Stimulated activated CD4-positive, alpha-beta T cell treated with anti-CD3 and anti-CD28 coated beads, Interleukin-12 subunit alpha, Interleukin-12 subunit beta, amount 100 ng/mL, for 24 hours (primary cell): Measurements from ENCODE around the gene CDH5.
A peak's percentile ranks its signal among the peaks of the same experiment; 100 is the strongest.

Source experiments
- DNase-seq, 2 experiments: peaks; one replicate each; pipeline ENCODE4 v3.0.0-alpha.2; 2020; ENCODE audit warnings: low read depth in 2 of 2

Gene CDH5

DNA sequence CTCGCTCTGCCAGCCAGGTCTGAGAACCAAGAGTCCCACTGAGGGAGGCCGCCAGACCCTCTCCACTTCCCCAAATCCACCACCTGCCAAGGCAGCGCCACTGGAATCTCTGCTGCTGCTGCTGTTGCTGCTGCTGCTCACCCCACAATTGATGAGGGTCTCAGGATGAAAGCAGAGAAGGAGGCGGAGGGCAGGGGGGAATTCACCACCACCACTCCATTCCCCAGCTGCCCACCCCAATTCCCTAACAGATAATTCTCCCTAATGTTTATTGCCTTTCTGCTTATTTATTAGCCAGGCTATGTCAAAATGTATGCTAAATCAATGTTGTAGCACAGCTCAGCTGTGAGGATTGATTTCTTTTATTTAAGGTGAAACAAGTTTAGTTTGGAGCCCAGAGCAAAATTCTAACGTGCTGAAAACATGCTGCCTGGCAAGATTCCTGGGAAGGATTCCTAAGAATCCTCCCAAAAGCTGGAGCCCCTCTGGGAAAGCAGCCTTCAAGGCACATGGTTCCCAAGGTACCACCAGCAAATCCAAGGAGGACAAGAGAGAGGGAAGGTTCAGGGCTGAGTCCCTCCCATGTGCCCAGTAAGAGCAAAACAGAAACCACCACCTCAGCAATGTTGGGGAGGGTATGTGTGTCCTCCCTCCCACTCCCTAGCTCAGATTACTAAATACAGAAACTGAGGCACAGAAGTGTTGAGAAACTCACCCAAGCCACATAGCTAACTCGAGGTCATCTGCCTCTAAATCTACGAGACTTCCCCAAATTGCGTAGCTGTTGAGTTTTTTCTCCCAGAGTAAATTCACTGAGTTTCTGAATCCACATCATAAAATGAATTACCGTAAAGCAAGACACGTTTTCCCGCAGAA is 12.2 kb upstream of the CDH5 start:
- no peak for DNase-seq

DNA sequence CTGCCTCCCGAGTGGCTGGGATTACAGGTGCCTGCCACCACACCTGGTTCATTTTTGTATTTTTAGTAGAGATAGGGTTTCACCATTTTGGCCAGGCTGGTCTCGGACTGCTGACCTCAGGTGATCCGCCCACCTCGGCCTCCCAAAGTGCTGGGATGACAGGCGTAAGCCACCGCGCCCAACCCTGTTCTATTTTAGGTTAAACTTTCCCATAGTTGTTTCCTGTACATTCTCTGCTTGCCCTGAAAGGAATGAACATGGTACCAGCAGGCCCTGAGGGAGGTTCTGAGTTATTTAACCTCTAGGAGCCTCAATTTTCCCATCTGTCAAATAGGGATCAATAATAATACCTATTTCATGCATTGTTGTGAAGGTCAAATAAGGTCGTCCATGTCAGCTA is 11.0 kb upstream of the CDH5 start:
- DNase-seq, result no peak

DNA sequence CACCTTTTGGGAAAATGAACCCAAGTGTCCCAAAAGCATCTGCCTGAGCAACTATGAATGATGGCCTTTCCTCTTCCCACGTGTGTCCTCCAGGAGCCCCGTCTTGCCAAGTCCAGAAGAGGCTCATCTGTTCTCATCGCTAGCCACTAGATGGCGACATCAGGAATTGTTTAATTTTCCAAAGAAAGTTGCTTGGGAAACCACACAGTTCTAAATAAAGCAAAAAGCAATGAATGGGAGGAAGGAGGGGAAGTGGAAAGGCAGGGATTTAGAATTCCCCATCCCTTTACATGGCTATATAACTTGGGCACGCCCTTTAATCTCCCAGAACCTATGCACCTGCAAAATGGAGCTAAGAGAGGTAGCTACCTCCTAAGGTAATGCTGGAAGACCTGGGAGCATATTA is 9.0 kb upstream of the CDH5 start:
- peak in 1 of 2 experiments; percentile 4 for DNase-seq

DNA sequence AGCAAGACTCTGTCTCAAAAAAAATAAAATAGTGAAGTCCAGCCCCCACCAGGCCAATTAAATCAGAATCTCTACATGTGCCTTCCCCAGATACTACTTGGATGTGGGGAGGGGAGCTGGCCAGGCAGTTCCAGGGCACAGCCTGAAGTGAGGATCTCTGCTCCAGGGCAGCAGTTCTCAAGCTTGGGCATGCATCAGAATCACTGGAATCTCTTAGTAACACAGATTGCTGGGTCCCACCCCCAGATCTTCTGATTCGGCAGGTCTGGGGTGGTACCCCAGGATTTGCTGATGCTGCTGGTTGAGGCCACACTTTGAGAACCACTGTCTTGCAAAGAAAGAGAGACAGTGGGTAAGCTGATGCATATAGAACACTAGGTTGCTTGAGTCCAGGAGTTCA is 8.3 kb upstream of the CDH5 start:
- no peak for DNase-seq

DNA sequence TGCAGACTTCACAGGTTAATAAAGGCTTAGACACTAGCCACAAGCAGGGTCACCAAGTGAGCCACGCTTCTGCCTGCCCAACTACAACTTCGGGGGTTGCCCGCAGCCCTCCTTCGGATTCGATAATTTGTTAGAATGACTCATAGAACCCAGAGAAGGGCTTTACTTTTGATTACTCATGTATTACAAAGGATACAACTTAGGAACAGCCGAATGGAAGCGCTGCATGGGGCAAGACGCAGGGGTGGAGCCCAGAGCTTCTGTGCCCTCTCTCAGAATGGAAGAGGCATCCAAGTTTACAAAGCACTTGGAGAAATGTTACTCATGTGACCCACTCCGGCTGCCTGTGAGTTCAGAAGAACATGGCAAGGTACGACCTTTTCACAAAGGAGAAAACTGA is 7.5 kb upstream of the CDH5 start:
- no peak for DNase-seq

DNA sequence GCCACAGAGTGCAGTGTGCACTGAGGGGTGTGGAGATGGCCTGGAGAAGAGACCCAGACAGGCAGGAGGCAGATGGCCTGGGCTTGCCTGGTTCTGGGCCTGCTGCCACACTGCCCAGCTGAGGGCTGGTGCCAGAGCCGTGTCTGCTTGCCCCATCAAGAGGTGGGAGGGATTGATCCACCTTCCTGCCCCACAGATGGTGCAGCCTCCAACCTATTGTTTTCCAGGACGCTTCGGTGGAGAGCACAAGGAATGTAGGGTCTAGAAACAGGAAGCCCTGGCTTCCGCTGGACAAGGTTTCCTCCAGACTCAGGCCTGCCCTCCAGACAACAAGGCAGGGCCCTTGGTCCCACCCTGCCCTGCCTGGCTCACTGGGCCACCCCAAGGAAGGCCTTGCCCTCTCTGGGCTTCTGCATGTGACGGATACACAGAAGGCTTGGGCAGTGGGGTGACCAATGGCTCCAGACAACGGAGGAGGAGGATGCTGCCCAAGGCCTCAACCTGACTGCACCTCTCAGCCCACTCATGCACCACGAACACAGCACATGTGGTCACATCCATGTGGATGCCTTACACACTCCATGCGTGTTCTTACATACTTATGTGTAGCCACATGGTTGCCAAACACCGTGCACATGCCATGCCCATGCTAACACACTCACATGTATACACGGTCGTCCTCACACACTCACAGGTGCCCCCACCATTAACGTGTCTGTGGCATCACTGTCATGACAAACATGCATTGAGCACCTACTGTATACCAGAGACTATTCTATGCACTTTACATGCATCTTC is 6.5 kb upstream of the CDH5 start:
- DNase-seq, result no peak

DNA sequence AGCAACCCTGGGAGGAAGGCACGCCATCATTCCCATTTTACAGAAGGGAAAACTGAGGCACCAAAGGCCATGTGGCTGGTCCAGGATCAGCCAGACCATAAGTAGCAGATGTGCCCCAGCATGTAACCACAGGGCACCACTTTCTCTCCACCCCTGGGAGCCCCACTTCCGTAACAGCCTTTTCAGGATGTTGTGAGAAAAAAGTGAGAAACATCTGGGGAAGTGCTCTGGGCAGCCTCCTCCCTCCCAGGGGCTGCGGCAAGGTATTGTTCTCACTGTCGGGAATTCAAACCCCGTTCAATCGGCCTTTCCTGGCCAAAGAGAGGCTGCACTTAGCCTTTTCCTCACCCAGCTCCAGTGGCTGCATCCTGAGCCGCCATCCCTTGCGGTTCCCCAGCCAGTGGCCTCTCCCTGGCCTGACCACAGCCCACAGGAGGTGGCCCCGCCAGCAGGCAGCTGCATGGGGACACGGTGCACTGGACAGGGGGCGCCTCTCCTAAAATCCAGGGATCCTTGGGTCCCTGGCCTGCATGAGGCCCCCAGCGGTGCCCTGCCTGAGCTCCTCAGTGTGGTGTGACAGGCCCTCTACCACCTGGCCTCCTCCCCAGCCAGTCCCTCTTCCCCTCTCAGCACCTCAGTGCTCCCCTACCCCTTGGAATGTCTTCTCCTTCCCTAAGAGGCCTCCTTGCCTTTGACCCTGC is 5.7 kb upstream of the CDH5 start:
- no peak for DNase-seq

DNA sequence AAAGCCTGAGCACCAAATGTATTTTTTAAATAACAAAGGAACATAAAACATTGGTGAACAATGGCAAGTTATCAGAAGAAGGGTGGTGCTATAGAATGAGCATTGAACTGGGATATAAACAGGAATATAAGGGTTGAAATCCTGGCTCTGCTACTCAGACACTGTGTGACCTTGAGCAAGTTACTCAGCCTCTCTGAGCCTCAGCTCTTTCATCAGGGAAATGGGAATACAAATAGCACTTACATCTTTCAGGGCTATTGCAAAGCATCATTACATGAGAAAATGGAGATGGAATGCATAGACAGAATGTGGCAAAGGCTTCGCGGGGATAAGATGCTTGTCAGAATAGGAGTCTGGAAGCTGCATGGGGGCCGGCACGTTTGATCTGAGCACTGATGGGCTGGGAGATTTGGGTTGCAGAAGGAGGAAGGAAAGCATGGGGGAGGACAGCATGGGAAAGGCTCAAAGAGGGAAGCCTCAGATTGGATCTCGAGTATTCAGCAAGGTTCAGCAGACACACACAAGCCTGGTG is 4.8 kb upstream of the CDH5 start:
- no peak for DNase-seq

DNA sequence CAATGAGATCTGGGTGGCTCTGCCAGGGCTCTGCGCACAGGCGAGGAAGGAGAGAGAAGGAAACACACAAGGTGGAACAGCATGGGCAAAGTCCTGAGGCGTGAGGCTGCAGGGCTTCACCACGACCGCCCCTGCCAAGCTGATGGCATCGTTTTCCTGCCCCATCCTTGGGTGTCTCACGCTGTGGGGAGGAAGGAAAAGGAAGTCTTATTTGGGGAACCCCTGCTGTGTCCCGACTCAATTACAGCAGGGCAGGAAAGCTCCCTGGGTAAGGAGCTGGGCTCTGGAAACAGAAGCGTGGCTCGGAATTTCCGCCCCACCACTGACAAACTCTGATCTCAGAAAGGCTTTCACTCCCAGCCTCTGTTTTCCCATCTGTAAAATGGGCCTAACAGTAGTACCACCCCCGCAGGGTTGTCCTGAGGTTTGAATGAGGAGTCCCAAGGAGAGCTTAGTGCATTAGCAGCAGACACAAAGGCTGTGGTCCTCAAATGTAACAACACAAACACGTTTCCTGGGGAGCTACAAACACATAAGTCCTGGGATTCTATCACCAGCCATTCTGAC is 3.2 kb upstream of the CDH5 start:
- DNase-seq, result no peak

DNA sequence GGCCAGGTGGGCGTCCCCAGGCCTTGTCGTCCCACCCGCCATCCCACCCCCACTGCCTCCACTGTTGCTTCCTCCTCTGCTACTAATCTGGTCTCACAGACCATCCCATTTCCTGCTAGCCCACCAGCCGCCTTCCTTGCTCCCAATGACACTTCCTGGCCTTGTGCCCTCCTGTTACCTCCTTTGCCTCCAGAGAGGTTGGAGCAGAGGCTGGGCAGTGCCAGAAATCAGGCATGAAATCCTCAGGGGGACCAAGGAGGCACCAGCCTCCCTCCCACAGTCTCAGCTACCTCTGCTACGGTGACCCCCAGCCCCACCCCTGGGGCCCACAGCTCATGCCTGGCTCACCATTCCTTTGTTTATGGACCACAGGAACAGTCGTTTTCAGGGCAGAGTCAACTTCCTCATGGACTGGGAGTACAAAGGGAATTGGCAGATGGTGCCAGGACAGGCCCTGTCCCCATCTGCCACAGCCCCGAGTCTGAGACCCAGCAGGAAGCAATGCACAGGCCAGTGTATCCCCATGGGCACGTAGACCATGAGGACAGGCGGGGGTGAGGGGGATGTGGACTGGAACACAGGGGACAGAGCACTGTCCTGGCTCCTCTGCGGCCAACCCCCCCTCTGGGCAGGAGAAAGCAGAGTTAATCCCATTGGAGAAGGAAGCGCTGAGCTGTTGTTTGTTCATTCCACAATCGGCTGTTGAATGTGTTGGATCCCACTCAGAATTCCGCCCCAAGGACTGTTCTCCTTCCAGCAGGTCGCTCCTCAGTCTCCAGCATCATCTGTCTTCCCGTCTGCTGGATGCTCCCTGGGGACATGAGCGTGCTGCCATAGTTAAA is 2.2 kb upstream of the CDH5 start:
- no peak for DNase-seq

DNA sequence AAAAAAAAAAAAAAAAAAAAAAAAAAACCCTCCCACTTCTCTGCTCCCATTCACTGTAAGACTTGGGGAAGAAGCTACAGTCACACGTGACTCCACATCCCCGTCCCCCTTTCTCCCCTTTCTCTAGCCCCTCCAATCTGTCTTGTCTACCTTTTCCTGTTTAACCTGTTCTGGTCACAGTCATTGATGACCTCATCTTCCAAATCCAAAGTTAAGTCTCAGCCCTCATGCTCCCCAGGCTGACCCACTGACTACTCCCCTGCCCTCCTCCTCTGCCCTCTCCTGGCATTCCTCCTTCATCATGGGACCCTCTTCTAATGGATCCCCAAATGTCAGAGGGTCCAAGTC is 1.6 kb upstream of the CDH5 start:
- no peak for DNase-seq

DNA sequence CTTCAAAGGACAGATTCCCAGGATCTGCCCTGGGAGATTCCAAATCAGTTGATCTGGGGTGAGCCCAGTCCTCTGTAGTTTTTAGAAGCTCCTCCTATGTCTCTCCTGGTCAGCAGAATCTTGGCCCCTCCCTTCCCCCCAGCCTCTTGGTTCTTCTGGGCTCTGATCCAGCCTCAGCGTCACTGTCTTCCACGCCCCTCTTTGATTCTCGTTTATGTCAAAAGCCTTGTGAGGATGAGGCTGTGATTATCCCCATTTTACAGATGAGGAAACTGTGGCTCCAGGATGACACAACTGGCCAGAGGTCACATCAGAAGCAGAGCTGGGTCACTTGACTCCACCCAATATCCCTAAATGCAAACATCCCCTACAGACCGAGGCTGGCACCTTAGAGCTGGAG is 840 bp upstream of the CDH5 start:
- DNase-seq, result no peak

DNA sequence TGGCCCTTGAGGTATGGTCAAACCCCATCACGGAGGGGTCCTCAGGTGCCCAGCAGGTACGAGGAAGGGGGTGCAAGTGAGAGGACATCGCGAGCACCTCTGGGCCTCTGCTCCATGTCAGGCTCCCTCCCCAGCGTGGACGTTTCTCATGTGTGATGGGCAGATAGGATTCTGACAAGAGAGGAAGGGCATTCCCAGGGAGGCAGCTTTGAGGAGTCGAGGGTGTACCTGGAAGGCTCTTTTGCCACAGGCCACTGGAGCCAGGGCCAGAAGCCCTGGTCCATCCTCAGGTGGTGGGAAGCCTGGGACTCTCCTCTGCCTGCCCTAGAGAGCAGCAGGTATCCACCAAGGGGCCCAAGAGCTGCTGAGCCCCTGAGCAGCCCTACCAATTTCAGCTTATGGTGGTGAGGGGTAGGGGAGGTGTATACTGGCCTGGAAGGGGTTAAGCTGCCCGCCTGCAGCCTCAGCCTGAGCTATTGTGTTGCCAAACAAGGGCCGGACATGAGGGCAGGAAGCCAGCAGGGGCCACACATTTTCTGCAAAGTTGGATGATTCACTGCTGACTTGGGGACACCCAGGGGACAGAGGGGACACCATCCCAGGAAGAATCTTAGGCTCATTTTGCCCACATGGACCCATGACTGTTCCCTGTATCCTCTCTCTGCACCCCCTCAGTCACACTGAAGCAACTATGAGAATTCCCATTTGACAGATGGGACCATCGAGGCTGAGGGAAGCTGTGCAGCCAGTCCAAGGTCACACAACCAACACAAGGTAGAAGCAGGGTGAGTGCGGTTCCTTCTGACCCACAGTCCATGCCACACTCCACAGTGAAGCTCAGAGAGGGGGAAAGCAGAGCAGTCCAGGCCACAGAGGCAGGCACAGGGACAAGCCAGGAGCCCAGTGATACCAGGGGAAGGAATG is 1.7 kb downstream of the CDH5 start:
- no peak for DNase-seq

DNA sequence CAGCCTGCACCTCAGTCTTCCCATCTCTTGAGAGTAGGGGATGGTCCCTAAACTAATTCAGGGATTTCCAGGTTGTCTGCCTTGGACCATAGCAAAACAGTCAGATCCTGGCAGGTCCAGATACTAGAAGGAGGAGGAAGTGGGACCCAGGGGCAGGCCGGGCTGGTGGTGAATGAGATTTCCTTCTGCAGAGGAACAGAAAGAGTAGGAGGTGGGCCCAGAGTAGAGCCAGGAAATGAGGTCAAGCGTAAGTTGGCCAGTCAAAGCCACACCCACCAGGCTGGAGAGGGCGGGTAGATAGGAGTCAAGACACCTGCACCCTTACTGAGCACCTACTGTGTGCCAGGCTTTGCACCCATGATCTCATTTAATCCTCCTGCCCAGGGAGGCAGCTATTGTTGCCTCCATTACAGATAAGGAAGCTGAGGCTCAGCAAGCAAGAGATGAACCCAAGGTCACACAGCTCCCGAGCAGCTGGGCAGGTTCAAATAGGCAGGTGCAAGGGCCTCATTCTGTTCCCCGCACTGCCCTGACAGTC is 2.6 kb downstream of the CDH5 start:
- no peak for DNase-seq

DNA sequence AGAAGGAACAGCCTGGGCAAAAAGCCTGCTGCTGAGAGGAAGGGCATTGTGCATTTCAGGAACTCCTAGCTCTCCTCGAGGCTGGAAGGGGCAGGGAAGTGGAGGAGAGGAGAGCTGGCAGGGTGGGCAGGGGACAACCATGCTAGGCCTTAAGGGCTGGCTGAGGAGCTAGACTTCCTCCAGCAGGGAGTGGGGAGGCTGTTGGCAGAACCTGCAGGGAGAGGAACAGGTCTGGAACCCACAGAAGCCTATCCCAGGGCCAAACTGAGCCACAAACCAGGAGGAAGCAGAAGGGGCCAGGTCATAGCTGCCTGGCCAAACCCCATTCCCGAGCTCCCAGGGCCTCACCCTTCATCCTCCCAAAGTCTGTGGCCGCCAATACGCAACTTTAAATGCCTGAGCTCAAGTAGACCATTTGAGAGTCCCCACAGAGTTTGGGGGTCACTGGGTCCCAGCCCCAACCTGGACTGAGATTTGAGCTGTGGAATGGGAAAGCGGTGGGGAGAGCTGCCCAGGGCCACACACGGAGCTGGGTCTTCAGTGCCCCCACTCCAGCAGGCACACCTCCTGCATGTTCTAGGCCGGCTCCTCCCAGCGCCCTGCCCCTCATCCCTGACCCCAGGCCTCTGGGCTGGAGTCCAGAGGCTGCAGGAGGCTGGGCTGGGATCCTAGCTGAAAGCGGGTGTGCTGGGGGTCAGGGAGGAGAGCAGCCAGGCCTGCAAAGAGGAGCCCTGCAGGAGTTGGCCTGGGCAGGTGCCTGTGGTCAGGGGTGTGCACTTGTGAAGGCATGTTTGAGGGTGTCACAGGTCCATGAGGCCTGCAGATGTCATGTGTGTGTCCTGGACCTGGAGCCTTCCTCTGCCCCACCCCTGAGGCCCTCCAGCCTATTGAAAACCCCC is 4.5 kb downstream of the CDH5 start:
- DNase-seq, result no peak

DNA sequence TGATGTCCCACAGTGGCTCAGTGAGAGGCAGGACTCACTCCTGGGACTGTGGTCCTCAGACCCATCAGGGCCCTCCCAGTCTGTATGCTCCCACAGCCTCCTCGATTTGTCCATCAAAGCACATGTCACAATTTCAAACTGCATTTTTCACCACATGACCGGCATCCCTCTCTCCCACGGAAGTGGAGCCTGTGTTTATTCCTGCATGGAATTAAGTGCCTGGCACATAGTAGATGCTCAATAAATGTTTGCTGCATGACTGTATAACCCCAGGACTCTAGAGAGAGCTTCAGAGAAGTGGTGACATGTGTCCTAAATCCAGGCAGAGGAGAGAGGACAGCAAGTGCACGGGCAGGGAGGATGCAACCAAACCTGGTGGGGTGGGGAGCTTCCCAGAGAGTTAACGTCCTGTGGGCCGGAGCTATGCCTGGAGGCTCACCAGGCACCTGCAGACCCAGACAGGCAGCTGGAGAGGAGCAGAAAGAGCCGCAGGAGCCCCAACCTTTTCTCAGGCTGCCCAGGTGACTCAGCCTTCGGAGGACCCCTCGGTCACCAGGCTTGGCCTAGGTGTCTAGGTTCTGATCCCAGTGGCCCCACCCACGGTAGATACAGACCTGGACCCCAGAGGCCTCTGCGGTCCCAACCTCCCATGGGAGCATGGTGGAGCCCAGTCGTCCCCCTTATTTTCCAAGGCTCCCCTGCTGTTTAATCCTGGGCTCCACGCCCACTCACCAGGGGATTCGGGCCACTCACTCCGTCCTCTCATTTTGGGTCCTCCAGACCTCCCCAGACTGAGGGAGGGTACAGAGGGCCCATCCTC is 5.8 kb downstream of the CDH5 start:
- no peak for DNase-seq

DNA sequence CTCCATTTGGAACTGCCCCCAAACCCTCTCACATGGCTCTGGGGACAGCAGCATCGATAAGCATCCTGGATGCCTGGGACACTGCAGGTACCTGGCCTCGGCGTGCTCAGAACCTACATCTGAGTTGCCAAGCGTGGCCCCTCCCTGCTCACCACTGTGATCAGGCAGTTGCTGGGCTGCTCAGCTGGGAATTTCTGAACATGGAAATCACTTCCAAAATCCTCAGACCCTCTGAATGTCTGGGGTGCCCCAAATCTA is 6.3 kb downstream of the CDH5 start:
- no peak for DNase-seq

DNA sequence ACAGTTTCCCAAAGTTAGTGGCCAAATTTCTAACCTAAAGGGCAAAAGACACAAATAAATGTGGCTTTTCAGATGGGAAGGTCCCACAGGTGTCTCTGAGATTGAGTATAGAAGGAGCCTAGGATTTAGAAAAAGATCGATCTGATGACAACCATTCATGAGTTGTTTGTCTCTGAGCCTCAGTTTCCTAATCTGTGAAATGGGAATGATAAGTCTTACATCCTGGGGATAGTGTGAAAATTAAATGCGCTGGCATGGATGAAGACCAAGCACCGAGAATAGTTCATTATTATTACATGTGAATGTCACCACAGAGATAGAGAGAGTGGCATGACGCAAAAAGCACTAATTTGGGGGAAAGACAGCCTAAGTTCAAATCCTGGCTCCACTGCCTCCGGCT is 7.2 kb downstream of the CDH5 start:
- DNase-seq, result no peak
